Left kidney (tissue), 2 donors: ENCODE data around the gene SLC20A1. TPM values are rescaled to one million over a fixed set of nuclear protein-coding genes. Genes with fewer than 3 reads are reported as not detected.

Experiments used
- DNase-seq: peaks from one replicate; pipeline ENCODE4 v3.0.0-alpha.2; 2013
- polyA plus RNA-seq: library from polyadenylated mRNA; unstranded; fragments of 120-200 nt; gene quantifications from one replicate; pipeline ENCODE4 v1.2.1, GENCODE V29; 2013; ENCODE audit not compliant: insufficient read length

Gene SLC20A1
- polyA plus RNA-seq, 1 donor = 64.8 TPM

GRCh38 chr2:112625474-112626114 is 20.1 kb upstream of the SLC20A1 start:
- DNase-seq = no peak

- no peak for DNase-seq
Observed at GRCh38 chr2:112626604-112627059, 19.1 kb upstream of the SLC20A1 start.

- DNase-seq = no peak
Observed at GRCh38 chr2:112627060-112628040, 18.4 kb upstream of the SLC20A1 start.

- DNase-seq = no peak
Observed at GRCh38 chr2:112629224-112629623, 16.5 kb upstream of the SLC20A1 start.

GRCh38 chr2:112629823-112630222 is 15.9 kb upstream of the SLC20A1 start:
- DNase-seq = no peak

GRCh38 chr2:112630268-112630667 is 15.5 kb upstream of the SLC20A1 start:
- no peak for DNase-seq

- no peak for DNase-seq
Observed at GRCh38 chr2:112633708-112634107, 12.0 kb upstream of the SLC20A1 start.

- DNase-seq = no peak
Observed at GRCh38 chr2:112634153-112634873, 11.4 kb upstream of the SLC20A1 start.

GRCh38 chr2:112634874-112635157 is 10.9 kb upstream of the SLC20A1 start:
- DNase-seq = no peak

GRCh38 chr2:112636605-112637288 is 9.0 kb upstream of the SLC20A1 start:
- DNase-seq = no peak

GRCh38 chr2:112637289-112637660 is 8.5 kb upstream of the SLC20A1 start:
- DNase-seq = no peak

GRCh38 chr2:112639936-112640335 is 5.8 kb upstream of the SLC20A1 start:
- no peak for DNase-seq

- no peak for DNase-seq
Observed at GRCh38 chr2:112640467-112640799, 5.3 kb upstream of the SLC20A1 start.

- DNase-seq = no peak
Observed at GRCh38 chr2:112640800-112641675, 4.7 kb upstream of the SLC20A1 start.

GRCh38 chr2:112641701-112642100 is 4.0 kb upstream of the SLC20A1 start:
- no peak for DNase-seq

GRCh38 chr2:112642561-112642960 is 3.2 kb upstream of the SLC20A1 start:
- DNase-seq = no peak

- no peak for DNase-seq
Observed at GRCh38 chr2:112642966-112643365, 2.8 kb upstream of the SLC20A1 start.

- DNase-seq = no peak
Observed at GRCh38 chr2:112643488-112643887, 2.3 kb upstream of the SLC20A1 start.

- DNase-seq = no peak
Observed at GRCh38 chr2:112644155-112644932, 1.4 kb upstream of the SLC20A1 start.

GRCh38 chr2:112644933-112645309 is 818 bp upstream of the SLC20A1 start:
- DNase-seq = no peak
